ENCODE results near the gene TPGS1. TPM values are rescaled to one million over a fixed set of nuclear protein-coding genes. Genes with fewer than 3 reads are reported as not detected.

TPGS1 gene
- 9.1 and 10.2 TPM in 2 replicates for total RNA-seq (2021; fragmentation: NEBNext Ultra II Directional; extraction: Animal tissue kit (Norgen Biotek cat#: 25700))
- polyA plus RNA-seq (2011; rRNA removed) = 10.6 and 11.8 TPM in 2 replicates
- polyA plus RNA-seq (2011; cell fraction: cytosol; rRNA removed) = 12.2 TPM
- 8.0 TPM for polyA plus RNA-seq (2011; cell fraction: nucleus; rRNA removed)
- 3.4 to 7.4 TPM (median 7.1 TPM) in 4 replicates for polyA plus RNA-seq (2012, experiment 1 of 2)
- 2.8 TPM for polyA plus RNA-seq (2012, experiment 2 of 2)
- polyA plus RNA-seq (2013, experiment 1 of 2) = 4.2 TPM
- 4.2 TPM for polyA plus RNA-seq (2013, experiment 2 of 2)
- polyA minus RNA-seq (2011; rRNA and poly(A)+ RNA removed) = 0.59 and 0.60 TPM in 2 replicates
- polyA minus RNA-seq (2011; cell fraction: cytosol; rRNA and poly(A)+ RNA removed) = 3.4 TPM
- polyA minus RNA-seq (2011; cell fraction: nucleus; rRNA and poly(A)+ RNA removed) = 6.8 TPM
- long read RNA-seq, experiment 1, partial matches to known transcripts = 4 of 8 reads
- long read RNA-seq, experiment 1, other reads (novel, unspliced or antisense) = 0 of 8 reads
- long read RNA-seq, experiment 2 = 0 reads

GRCh38 chr19:507286-508203 is at the start of gene TPGS1:
TSS of gene TPGS1 (plus strand) at chr19:507497. CDS start at chr19:507507, 10 bp downstream.
- no peaks in the 10 kb centered on the region for H3K79me1 ChIP-seq (ENCODE audit: low read depth, low read length)
- H4K8ac ChIP-seq (ENCODE audit: extremely low read depth, insufficient read depth, low read length) = peak within 1 kb of the TSS; percentile 98
- H3K4me2 ChIP-seq (ENCODE audit: insufficient read depth in 1 of 2, low read depth in 2 of 2, low read length in 2 of 2) = peak within 1 kb of the TSS; percentile 34 to 97
- POLR2A ChIA-PET (ENCODE audit: partially characterized antibody) = interaction anchor here (1.0 to 2.1 kb wide), 3 partner anchors 10 to 24 kb away, joined by 3 to 5 read pairs (median 4); partner anchors contain the start of gene CDC34
- no peak within 1 kb of the TSS for H3K23ac ChIP-seq (ENCODE audit: insufficient read length)
- H4K91ac ChIP-seq (replicated peaks; ENCODE audit: insufficient read length, low read length) = peak within 1 kb of the TSS; percentile 99
- peak within 1 kb of the TSS; percentile 99 for H4K5ac ChIP-seq (ENCODE audit: insufficient read length, low read depth, low read length)
- peak within 1 kb of the TSS; percentile 100 for H3K18ac ChIP-seq (ENCODE audit: extremely low read depth, low read length)
- peak within 1 kb of the TSS; percentile 97 for H3K27ac ChIP-seq (ENCODE audit: low read depth, low read length)
- no peak within 1 kb of the TSS for H3K14ac ChIP-seq (ENCODE audit: insufficient read length)
- FAIRE-seq (no peak), DNase-seq (ENCODE audit: low read depth in 1 of 2, low spot score in 2 of 2) (peak in 1 of 2 experiments; percentile 93)
- H2AFZ ChIP-seq (ENCODE audit: low read length) = peak within 1 kb of the TSS; percentile 81; the same call in 1 of the 2 replicates
- H2BK12ac ChIP-seq (ENCODE audit: low read depth, low read length) = peak within 1 kb of the TSS; percentile 100
- H2BK5ac ChIP-seq (ENCODE audit: low read depth, low read length) = peak within 1 kb of the TSS; percentile 99
- peak within 1 kb of the TSS; percentile 94; the same call in 1 of the 2 replicates for H2BK15ac ChIP-seq (ENCODE audit: low read length)
- peak within 1 kb of the TSS; percentile 66 to 85 (median 82) for H3K9ac ChIP-seq (replicated peaks in 1 of 4; ENCODE audit: extremely low read depth in 1 of 4, low read depth in 3 of 4, low read length in 3 of 4)
- CTCF ChIA-PET (ENCODE audit: partially characterized antibody) = interaction anchor here (0.8 to 3.6 kb wide), 11 partner anchors 10 to 165 kb away, joined by 3 to 20 read pairs (median 3); partner anchors contain the start of gene MADCAM1
- H2BK120ac ChIP-seq (replicated peaks; ENCODE audit: low read depth, low read length) = peak within 1 kb of the TSS; percentile 93
- peak within 1 kb of the TSS; percentile 53 for H3K4ac ChIP-seq (replicated peaks; ENCODE audit: insufficient read length, low read depth, low read length)
- H3K23me2 ChIP-seq (ENCODE audit: low read depth, low read length) = peaks cover 8% of the 10 kb centered on the region; the same call in 1 of the 2 replicates
- H3K4me3 ChIP-seq (ENCODE audit: extremely low read depth in 1 of 4, insufficient read depth in 2 of 4, low read depth in 3 of 4, low read length in 4 of 4) = peak within 1 kb of the TSS; percentile 79 to 86 (median 80)
- peak within 1 kb of the TSS; percentile 54 for H3K56ac ChIP-seq (replicated peaks; ENCODE audit: insufficient read length, low read depth, low read length)
- no peaks in the 10 kb centered on the region; a peak in 2 of 4 replicates for H3K9me3 ChIP-seq (ENCODE audit: insufficient read depth in 2 of 2, low read depth in 1 of 2, low read length in 1 of 2)
- H2BK20ac ChIP-seq (ENCODE audit: low read length) = no peak within 1 kb of the TSS
- no peaks in the 10 kb centered on the region for H3K79me2 ChIP-seq (ENCODE audit: control insufficient read depth in 1 of 2, insufficient read depth in 2 of 2, low read length in 2 of 2)
- H3K4me1 ChIP-seq (replicated peaks in 1 of 4; ENCODE audit: control insufficient read depth in 3 of 4, insufficient read depth in 4 of 4, low read length in 3 of 4) = peaks cover 0 to 14% (median 9%) of the 10 kb centered on the region in 4 experiments; a peak in 5 of 7 replicates
- H4K20me1 ChIP-seq (replicated peaks in 1 of 2; ENCODE audit: control insufficient read depth in 1 of 2, insufficient read depth in 2 of 2, low read length in 2 of 2) = peaks cover 0 to 5% of the 10 kb centered on the region in 2 experiments
- H2AK5ac ChIP-seq (ENCODE audit: low read depth, low read length) = no peak within 1 kb of the TSS
- H3K36me3 ChIP-seq (ENCODE audit: control insufficient read depth in 2 of 4, insufficient read depth in 4 of 4, low read length in 3 of 4) = no peaks in the 10 kb centered on the region
- no peaks in the 10 kb centered on the region for H3K27me3 ChIP-seq (replicated peaks in 1 of 4; ENCODE audit: control insufficient read depth in 3 of 4, extremely low read depth in 1 of 4, insufficient read depth in 3 of 4, low read length in 3 of 4)
- WGBS, 2 experiments (ENCODE audit: extremely low coverage in 1 of 2, insufficient coverage in 1 of 2, insufficient read length in 1 of 2, insufficient replicate concordance in 2 of 2, low coverage in 1 of 2, low lambda C conversion rate in 2 of 2, missing lambda C conversion rate in 1 of 2) = 3% methylated on average over 63 of the region's 81 CpGs; no CpG with 5 or more reads in 1 of the 2 experiments
- TF ChIP-seq JUND (IDR thresholded peaks at IDR 0.05; ENCODE audit: low read length) = 0 out of 2 replicates have a peak, but pooled peaks have one; percentile 40
- TF ChIP-seq ATF3 (IDR thresholded peaks at IDR 0.05; ENCODE audit: insufficient read depth, low read depth, low read length) = peak; percentile 56; the same call in 1 of the 2 replicates
- TF ChIP-seq RNF2 (IDR thresholded peaks at IDR 0.05; ENCODE audit: borderline replicate concordance, low read depth, low read length, missing control alignments, poor library complexity, severe bottlenecking) = no peak
- no peak for TF ChIP-seq RFX5 (IDR thresholded peaks at IDR 0.05; ENCODE audit: borderline replicate concordance, low read depth, low read length)
- TF ChIP-seq SIX5 (IDR thresholded peaks at IDR 0.05; ENCODE audit: low read depth, low read length) = peak; percentile 96
